ENCODE results near the gene MYCBP.
A peak's percentile ranks its signal among the peaks of the same experiment; 100 is the strongest.

Gene MYCBP

GRCh38 chr1:38834937-38835827 is 38.0 kb downstream of the MYCBP start:
- ChIA-PET POLR2A (no interaction called here), CTCF (interaction anchor here (0.6 to 1.7 kb wide), 34 partner anchors 8 to 1376 kb away, joined by 3 to 22 read pairs (median 4); no protein-coding TSS in a partner anchor)
- TF ChIP-seq CTCF (IDR thresholded peaks at IDR 0.05; ENCODE audit: control extremely low read depth, extremely low read depth, low read depth, missing control alignments): peak; percentile 78
- peak; percentile 67 for DNase-seq (ENCODE audit: extremely low spot score)

- DNase-seq (ENCODE audit: extremely low spot score): no peak
- CTCF ChIA-PET: interaction anchor here (0.8 to 1.7 kb wide), 20 partner anchors 7 to 885 kb away, joined by 3 to 22 read pairs (median 4); no protein-coding TSS in a partner anchor
- no peak for TF ChIP-seq CTCF (IDR thresholded peaks at IDR 0.05; ENCODE audit: control extremely low read depth, extremely low read depth, low read depth, missing control alignments)
- POLR2A ChIA-PET: interaction anchor here (0.6 kb wide), 1 partner anchor 794 kb away, joined by 4 read pairs; no protein-coding TSS in a partner anchor
Observed at GRCh38 chr1:38834221-38834782, 38.8 kb downstream of the MYCBP start.

GRCh38 chr1:38833146-38833545 is 40.0 kb downstream of the MYCBP start:
- no peak for DNase-seq (ENCODE audit: extremely low spot score)
- ChIA-PET CTCF (interaction anchor here (0.9 to 1.8 kb wide), 6 partner anchors 8 to 843 kb away, joined by 3 to 5 read pairs (median 4); partner anchors contain the start of gene SF3A3), POLR2A (interaction anchor here (0.7 kb wide), 1 partner anchor 9 kb away, joined by 3 read pairs; no protein-coding TSS in a partner anchor)
- TF ChIP-seq CTCF (IDR thresholded peaks at IDR 0.05; ENCODE audit: control extremely low read depth, extremely low read depth, low read depth, missing control alignments): no peak

- TF ChIP-seq CTCF (IDR thresholded peaks at IDR 0.05; ENCODE audit: control extremely low read depth, extremely low read depth, low read depth, missing control alignments): no peak
- POLR2A ChIA-PET: interaction anchor here (0.6 kb wide), 1 partner anchor 255 kb away, joined by 4 read pairs; no protein-coding TSS in a partner anchor
- CTCF ChIA-PET: interaction anchor here (0.8 to 1.8 kb wide), 8 partner anchors 8 to 842 kb away, joined by 3 to 7 read pairs (median 4); partner anchors contain the start of gene SF3A3
- no peak for DNase-seq (ENCODE audit: extremely low spot score)
Observed at GRCh38 chr1:38832370-38832734, 40.8 kb downstream of the MYCBP start.

GRCh38 chr1:38831731-38832369 is 41.3 kb downstream of the MYCBP start:
- no peak for DNase-seq (ENCODE audit: extremely low spot score)
- CTCF ChIA-PET: interaction anchor here (0.8 to 1.8 kb wide), 6 partner anchors 10 to 842 kb away, joined by 3 to 7 read pairs (median 4); partner anchors contain the start of gene SF3A3
- no peak for TF ChIP-seq CTCF (IDR thresholded peaks at IDR 0.05; ENCODE audit: control extremely low read depth, extremely low read depth, low read depth, missing control alignments)
- POLR2A ChIA-PET: no interaction called here

- no peak for DNase-seq (ENCODE audit: extremely low spot score)
- TF ChIP-seq CTCF (IDR thresholded peaks at IDR 0.05; ENCODE audit: control extremely low read depth, extremely low read depth, low read depth, missing control alignments): no peak
- ChIA-PET POLR2A (no interaction called here), CTCF (interaction anchor here (0.7 kb wide), 1 partner anchor 8 kb away, joined by 3 read pairs; no protein-coding TSS in a partner anchor)
Observed at GRCh38 chr1:38829368-38829767, 43.8 kb downstream of the MYCBP start.

Data from GM10248 (cell line).